Activated CD4-positive, alpha-beta T cell treated with anti-CD3 and anti-CD28 coated beads, Interleukin-2, amount 50 U/mL, for 4 hours (primary cell): ENCODE results near the gene DNAH2.
A peak's percentile ranks its signal among the peaks of the same experiment; 100 is the strongest.
"Not testable (repeated sequence)": the region's sequence is repeated elsewhere in the genome, so short reads cannot be mapped to it uniquely, and the experiment has no call there.

Source experiments
- DNase-seq, 2 experiments: peaks; one replicate each; pipeline ENCODE4 v3.0.0-alpha.2; 2020

Gene DNAH2

GRCh38 chr17:7853691-7854038 is 136.1 kb downstream of the DNAH2 start:
- peak in 1 of 2 experiments; percentile 11 for DNase-seq

GRCh38 chr17:7854078-7854777 is 136.7 kb downstream of the DNAH2 start:
- DNase-seq, result no peak

- DNase-seq, result peak; percentile 28 to 30
Observed at GRCh38 chr17:7854851-7855659, 137.5 kb downstream of the DNAH2 start, which contains the start of gene TMEM88. Gene TMEM88 (plus strand): TSS chr17:7855066. CDS start chr17:7855075, 9 bp downstream.

GRCh38 chr17:7855660-7856010 is 138.1 kb downstream of the DNAH2 start:
- peak; percentile 23 to 34 for DNase-seq

GRCh38 chr17:7856011-7856810 is 138.7 kb downstream of the DNAH2 start:
- DNase-seq, result peak; percentile 36 to 49

- DNase-seq, result peak; percentile 91 to 93
Observed at GRCh38 chr17:7856811-7857712, 139.5 kb downstream of the DNAH2 start, which contains the start of gene NAA38. Gene NAA38 (minus strand): TSS chr17:7857559. CDS start chr17:7857463, 96 bp downstream.

- DNase-seq, result peak; percentile 85
Observed at GRCh38 chr17:7857713-7858521, 140.4 kb downstream of the DNAH2 start, which contains the start of gene CYB5D1. Gene CYB5D1 (plus strand): TSS chr17:7858003. CDS start chr17:7858135, 132 bp downstream.

- peak; percentile 42 to 46 for DNase-seq
Observed at GRCh38 chr17:7858522-7858810, 140.9 kb downstream of the DNAH2 start.

- DNase-seq, result no peak
Observed at GRCh38 chr17:7859028-7859427, 141.5 kb downstream of the DNAH2 start.

GRCh38 chr17:7862692-7863437 is 145.3 kb downstream of the DNAH2 start:
- DNase-seq, result peak in 1 of 2 experiments; percentile 27

- not testable (repeated sequence) for DNase-seq
Observed at GRCh38 chr17:7864384-7864783, 146.8 kb downstream of the DNAH2 start.

- no peak for DNase-seq
Observed at GRCh38 chr17:7864995-7865650, 147.6 kb downstream of the DNAH2 start.

- DNase-seq, result no peak
Observed at GRCh38 chr17:7867881-7868329, 150.4 kb downstream of the DNAH2 start.

- no peak for DNase-seq
Observed at GRCh38 chr17:7873051-7873450, 155.5 kb downstream of the DNAH2 start.

- no peak for DNase-seq
Observed at GRCh38 chr17:7875804-7876370, 158.3 kb downstream of the DNAH2 start.

GRCh38 chr17:7878234-7878633 is 160.7 kb downstream of the DNAH2 start:
- DNase-seq, result no peak

- no peak for DNase-seq
Observed at GRCh38 chr17:7880076-7880868, 162.7 kb downstream of the DNAH2 start.

- no peak for DNase-seq
Observed at GRCh38 chr17:7881276-7882054, 163.9 kb downstream of the DNAH2 start.
